Measurements from ENCODE around the gene MME. TPM values are rescaled to one million over a fixed set of nuclear protein-coding genes. Genes with fewer than 3 reads are reported as not detected.
"Not testable (repeated sequence)": the region's sequence is repeated elsewhere in the genome, so short reads cannot be mapped to it uniquely, and the experiment has no call there.

Gene MME
- total RNA-seq, 1 donor from 2014 or later: 11.5 TPM

DNA sequence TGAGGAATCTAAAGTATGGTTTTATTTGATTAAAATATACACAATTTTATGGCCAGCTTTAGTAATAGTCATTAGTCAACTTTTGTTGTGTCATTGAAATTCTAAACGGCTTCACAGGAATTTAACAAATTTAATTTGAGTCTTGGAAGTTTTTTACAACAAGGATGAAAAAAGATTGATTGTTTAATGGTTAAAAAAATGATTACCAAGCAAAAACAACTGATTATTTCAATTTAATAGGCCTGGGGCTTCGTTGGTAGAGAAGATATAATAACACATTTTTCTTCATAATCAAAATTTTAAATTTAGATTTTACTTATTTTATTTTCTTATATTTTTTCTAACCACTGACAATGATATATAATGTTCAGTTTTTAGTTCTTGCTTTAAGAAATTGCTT is 4.4 kb downstream of the MME start:
- no peak for DNase-seq

DNA sequence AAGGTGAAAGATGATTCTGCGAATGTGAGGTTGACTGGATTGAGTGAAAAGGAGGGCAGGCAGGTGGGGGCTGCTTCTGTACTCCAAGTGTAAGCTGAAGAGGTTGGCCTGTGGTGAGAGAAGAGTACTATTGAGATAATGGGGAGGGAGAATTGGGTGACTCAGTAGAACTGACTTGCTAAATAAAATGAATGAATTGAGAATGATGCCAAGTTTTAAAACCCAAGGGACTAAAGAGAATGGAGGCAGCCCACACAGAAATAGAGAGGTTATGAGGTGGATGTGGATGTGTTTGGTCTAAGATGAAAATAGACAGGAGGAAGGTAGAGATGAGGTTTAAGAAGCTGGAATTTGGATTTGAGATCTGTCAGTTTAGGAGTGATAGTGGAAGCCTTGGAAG is 5.9 kb downstream of the MME start:
- no peak for DNase-seq

DNA sequence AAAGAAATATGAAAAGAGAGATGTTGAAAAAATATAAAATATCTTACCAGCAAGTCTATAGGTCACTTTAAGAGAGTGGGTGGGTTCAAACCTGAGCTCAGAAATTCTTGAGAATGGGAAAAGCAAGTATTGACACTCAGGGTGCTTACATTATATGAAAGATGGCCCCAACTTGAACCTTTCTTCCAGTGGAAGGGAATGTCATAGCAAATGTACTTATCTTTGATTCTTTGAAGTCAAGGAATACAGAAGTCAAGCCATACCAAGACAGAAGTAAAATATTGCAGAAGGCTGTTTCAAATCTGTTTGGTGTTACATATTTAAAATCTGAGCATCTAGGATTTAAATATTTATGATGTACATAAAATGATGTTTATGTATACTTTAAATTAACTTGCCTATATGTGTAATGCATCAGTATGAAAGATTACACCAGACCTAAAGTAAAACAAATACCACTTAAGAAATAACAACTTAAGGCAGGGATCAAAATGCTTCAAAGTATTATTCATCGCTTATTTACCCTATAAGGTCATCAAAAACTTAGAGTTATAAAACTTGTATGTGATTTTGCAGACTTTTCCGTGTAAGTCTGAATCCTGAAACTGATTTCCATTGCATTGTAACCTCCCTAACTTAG is 8.7 kb downstream of the MME start:
- DNase-seq: no peak

DNA sequence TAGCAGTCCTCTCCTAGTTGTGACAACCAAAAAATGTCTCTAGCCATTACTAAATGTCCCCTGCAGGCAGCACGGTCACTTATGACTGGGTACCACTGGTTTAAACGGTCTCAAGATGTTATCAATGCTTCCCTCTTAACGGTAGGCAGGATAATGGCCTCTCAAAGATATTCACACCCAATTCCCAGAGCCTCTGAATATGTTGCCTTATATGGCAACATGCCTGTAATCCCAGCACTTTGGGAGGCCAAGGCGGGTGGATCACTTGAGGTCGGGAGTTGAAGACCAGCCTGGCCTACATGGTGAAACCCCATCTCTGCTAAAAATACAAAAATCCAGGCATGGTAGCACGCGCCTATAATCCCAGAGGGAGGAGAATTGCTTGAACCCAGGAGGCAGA is 9.4 kb downstream of the MME start:
- no peak for DNase-seq

DNA sequence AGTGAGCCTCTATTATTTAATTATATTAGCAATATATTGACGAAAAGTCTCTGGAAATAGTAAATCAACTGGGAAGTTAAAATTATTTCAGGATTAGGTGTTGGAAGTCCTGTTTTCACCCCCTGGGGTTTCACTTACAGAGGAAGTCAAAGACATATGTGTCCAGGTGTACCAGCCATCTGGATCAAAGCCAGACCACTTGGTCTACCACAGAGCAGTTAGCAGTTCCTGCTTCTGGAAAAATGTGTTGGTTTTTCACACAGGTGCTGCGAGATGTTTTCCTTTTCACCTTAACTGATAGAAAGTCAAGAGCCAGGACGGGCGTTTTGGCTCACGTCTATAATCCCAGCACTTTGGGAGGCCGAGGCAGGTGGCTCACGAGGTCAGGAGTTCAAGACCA is 13.1 kb downstream of the MME start:
- no peak for DNase-seq

DNA sequence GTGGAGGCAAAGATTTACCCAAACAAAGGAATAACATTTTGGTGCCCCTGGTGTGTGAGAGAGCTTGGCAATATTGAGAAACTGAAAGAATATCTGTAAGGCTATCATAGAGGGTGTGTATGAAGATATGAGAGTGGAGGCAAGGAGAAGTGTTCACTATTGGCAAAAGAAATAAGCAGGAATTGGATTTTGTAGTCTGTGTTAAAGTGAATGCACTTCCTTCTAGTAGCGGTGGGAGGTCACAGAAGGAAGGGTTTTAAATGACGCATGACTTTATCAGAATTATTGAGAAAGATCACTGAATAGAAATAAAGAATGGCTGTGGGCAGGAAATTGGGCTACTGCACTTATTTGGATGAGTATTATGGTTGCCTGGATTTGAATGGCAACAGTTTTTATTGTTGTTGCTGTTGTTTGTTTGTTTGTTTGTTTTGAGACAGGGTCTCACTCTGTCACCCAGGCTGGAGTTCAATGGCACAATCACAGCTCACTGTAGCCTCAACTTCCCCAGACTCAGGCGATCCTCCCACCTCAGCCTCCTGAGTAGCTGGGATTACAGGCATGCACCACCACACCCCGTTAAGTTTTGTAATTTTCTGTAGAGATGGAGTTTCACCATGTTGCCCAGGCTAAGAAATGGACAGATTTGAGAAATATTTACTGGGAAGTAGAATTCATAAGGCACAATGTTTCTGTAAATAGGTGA is 16.3 kb downstream of the MME start:
- DNase-seq: no peak

DNA sequence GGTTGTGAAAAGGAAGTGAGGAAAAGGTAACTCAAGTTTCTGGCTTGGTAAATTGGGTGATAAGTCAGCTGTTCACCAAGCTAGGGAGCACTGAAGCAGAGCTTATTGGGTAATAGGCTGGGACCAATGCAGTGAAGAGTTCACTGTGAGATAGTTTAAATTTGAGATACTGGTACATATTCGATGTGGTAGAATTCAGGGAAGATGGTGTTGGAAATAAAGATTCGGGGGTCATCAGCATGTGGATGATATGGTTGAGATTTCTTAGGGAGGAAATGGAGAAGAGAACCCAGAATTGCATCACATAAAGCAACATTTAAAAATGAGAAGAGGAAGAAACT is 16.9 kb downstream of the MME start:
- no peak for DNase-seq

DNA sequence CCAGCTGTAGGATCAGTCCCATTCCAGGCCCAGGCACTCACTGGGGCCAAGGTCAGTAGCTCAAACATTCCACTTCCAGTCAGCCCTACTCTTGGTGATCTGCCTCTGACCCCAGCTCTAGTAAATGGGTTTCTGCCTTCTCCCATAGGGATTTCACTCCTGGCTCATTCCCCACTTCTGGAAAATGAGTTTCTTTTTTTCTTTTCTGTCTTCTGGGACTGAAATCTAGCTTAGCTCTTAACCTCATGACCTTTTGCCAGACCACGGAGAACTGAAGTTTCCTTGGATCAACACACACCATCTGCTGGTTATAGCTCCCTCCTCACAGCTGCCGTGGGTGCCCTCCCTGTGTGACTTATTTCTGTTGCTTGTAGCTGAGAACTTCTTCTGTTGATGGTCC is 21.3 kb downstream of the MME start:
- no peak for DNase-seq

DNA sequence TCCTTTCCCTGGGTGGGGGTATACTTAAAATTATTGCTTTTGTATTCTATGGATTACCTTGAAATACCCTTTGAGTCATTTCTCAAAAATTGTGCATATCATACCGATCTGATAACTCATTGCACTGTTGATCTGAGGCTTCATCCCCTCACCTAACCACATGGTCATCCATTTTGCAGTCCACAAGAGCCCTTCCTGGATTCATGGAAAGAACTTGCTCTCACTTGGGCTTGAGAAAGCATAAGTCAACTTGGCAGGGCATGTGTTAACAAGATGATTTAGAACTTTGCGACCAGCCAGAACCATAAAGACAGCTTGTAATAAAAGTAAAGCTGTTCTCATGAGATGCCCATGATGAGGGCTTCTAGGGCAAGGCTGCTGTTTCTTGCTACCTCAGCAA is 22.2 kb downstream of the MME start:
- DNase-seq: no peak

DNA sequence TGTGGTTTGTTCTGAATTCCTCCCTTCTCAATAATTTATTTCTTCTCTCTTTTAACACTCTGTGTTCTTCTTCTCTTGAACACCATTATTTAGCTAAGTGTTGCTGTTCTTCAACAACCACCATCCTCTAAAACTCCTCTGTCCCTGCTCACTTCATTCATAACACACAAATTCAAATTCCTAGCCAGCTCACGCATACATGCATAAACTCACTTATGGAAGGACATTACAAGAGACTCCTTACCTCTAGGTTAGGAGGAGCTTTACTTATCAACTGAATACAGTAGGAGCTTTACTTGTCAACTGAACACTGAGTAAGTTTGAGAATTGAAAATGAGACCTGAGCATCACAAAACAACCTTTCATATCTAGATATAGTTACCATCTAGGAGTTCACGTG is 23.6 kb downstream of the MME start:
- no peak for DNase-seq

DNA sequence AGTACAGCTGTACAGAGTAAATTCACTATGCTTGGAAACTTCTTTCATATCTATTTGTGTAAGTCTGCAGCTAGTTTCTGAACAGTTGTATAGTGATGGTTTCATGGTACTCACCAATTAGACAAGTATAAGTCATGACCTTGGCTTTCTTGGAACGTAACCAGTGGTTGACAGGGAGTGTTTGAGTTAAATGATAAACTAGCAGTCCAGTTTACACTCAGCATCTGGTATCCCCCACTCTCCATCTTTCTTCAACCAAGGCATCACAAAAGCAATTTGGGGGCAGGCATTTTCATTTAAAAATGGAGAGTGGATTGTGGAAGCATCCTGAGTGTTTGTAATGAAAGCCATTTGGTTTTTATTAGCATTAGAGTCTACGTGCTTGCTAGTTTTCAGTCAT is 26.0 kb downstream of the MME start:
- DNase-seq: no peak

DNA sequence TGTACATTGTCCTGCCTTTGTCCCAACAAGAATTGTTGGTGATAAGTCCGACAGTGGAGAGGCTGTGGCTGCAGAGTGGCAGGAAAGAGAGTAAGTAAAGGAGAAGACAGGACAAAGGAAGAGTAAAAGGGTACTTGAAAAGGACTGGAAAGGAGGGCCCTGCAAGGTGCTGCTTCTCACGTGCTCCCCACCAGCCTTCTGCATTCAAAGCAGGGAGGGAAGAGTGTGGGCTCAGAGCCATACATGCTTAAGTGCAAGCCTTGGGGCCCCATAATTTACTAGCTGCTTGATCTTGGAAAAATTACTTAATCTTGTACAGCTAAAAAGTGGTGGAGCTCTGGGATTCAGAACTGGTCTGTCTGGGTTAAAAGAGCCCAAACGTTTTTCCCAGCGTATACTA is 29.9 kb downstream of the MME start:
- DNase-seq: no peak

DNA sequence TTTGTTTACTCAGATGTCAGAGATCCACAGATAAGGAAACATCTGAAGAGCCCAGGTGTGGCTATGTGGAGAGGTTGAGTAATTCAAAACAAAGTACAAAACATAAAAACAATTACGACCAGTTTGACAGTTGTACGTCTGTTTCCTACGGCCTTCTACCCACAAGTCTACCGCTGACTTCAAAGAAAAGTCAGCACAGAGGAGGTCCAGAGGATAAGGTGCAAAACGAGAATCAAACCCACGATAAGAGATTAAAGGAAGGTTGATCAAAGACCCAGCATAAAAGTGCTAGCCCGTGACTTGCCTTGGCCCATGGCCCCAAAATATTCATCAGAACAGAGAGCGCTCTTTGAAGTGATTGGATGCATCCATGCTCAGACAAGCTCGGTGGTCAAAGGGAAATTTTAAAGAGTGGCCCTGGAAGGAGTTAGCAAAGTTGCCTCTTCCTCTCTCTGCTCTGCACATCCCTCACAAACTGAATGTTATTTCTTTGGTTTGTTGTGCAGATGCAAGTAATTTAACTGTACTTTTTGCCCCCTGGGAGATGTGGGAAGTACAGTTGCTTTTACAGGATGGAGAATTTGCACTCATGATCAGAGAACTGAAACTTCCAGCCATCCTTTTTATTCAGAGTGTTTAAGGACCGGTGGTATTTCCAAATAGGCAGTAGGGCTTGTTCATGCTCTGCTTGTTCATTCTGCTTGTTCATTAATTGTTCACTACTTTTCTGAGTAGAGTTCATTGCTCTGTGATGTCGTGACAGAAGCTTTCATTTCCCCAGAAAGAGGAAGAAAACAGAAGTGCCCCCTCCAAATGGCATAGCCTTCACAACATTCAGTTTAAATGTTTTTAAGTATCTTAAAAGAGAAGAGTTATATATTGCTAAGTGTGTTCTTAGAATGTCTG is 31.1 kb downstream of the MME start:
- no peak for DNase-seq

DNA sequence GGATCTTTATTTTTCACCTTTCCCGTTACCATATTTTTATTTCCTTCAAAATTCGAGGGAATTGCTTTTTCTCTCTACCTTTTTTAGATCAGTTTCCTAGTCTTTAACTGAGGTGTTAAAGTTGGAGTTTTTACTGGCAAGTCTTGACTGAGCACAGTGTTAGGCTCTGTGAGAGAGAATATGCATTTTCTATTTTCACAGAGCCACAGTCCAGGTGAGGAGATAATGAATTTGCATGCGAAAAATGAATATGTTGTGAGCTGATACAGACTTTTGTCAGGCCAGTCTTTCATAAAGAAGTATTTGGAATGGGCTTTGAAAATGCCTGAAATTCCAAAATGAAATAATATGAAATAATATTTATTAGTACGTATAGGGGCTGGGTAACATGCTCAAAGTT is 31.9 kb downstream of the MME start:
- DNase-seq: no peak

DNA sequence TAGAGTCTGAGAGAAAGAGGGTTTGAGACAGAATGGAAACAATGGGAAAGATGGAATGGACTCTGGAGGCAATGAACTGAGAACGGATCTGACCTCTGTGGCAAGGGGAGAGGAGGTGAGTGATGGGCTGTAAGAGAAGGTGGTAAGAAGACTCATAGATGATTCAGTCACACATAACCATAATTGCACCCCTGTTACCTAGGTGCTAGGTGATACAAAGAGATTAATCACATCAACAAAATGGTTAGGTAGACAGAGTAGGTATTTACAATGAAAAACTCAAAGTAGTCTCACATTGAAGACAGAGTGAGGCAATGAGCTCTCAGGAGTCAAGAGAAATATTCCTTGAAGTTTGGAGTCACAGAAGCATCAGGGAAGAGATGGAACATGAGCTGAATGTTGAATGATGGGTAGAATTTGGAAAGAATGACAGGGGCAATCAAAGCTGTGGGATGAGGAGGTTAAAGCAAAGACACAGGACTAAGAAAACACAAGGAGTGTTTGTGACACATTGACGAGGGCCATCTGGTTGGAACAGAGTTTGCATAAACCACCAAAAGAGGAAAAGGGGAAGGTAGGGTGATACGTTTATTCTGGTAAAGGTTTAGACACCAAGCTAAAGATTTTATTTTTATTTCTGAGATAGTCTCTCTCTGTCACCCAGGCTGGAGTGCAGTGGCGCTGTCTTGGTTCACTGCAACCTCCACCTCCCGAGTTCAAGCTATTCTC is 32.7 kb downstream of the MME start:
- no peak for DNase-seq

DNA sequence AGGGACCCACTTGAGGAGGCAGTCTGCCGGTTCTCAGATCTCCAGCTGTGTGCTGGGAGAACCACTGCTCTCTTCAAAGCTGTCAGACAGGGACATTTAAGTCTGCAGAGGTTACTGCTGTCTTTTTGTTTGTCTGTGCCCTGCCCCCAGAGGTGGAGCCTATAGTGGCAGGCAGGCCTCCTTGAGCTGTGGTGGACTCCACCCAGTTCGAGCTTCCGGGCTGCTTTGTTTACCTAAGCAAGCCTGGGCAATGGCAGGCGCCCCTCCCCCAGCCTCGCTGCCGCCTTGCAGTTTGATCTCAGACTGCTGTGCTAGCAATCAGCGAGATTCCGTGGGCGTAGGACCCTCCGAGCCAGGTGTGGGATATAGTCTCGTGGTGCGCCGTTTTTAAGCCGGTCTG is 44.6 kb downstream of the MME start:
- not testable (repeated sequence) for DNase-seq

DNA sequence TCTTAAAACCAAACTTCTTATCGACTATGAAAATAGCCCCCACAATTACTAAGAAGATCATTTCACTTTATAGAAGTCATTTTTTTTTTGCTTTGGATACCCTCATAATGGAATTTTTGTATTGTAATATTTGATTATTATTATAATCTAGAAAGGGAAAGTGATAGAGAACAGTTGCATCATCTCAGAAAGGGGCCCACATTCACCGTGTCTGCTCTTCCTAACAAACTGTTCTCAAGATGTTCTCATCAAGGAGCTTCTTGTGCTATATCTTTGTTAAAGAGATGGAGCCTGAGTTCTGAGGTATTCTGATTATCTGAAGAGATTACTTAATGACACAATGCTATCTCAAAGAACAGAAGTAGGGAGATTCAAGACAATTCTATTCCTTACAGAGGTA is 49.3 kb downstream of the MME start:
- DNase-seq: no peak

DNA sequence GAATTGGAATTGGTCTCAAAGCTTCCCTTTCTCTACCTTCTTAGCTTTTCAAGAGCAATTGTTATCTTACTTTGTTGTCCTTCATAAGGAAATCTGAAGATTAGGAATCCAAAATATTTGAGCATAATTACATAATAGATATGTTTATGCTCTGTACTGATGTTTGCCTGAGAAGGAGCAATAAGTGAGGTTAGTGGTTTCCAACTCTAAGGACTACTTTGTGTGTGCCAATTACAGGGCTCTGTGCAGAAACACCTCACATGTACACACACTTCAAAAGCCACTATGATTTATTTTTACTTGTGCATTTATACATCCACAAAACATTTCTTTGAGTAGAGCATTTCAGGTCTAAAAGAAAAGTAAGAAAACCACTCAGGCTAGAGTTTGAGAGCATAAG is 49.9 kb downstream of the MME start:
- no peak for DNase-seq

DNA sequence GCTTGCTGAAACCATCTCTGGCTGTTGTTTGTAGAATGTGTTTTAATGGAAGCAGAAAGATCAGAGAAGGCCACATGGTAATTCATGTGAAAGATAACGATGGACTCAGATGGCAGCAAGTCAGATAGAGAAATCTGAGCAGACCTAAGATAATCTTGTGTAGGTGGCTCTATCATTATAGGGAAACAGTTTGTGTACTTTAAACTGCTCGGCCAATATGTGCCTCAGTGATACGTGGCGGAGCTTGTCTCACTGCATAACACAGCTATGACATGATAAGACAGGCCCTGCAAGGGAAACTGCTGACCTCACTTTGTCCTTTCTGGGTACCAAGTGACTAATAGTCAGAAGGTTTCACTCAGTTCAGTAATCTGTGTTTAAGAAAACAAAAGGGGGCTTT is 51.0 kb downstream of the MME start:
- peak; percentile 2 for DNase-seq

DNA sequence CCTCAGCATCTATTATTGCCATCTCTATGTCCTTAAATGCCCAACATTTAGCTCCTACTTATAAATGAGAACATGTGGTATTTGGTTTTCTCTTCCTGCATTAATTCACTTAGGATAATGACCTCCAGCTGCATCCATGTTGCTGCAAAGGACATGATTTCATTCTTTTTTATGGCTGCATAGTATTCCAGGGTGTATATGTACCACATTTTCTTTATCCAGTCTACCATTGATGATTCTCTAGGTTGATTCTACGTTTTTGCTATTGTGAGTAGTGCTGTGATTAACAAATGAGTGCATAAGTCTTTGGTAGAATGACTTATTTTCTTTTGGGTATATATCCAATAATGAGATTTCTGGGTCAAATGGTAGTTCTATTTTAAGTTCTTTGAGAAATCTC is 54.2 kb downstream of the MME start:
- not testable (repeated sequence) for DNase-seq

DNA sequence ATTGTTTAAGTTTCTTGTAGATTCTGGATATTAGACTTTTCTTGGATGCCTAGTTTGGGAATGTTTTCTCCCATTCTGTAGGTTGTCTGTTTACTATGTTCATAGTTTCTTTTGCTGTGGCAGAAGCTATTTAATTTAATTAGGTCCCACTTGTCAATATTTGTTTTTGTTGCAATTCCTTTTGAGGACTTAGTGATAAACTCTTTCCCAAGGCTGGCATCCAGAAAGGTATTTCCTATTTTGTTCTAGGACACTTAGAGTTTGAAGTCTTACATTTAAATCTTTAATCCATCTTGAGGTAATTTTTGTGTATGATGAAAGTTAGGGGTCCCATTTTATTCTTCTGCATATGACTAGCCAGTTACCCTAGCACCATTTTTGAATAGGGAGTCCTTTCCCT is 54.9 kb downstream of the MME start:
- no peak for DNase-seq

DNA sequence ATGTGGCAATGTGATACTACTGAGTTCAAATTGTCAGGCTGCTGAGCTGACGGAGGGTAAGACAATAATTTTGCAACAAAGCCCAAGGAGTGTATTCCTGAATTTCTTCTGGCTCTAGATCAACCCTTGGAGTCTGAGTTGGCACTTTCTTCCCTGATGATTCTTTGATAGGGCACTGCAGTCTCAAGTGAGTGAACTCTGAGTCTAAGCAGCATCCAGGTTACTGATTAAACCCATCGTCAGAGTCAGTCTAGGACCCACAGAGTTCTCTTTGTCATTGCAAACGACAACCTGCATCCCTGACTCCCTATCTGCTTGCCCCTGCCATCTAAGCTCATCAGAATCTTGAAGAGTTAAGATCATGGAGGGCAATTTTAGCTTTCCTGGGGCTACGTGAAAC is 58.6 kb downstream of the MME start:
- no peak for DNase-seq

DNA sequence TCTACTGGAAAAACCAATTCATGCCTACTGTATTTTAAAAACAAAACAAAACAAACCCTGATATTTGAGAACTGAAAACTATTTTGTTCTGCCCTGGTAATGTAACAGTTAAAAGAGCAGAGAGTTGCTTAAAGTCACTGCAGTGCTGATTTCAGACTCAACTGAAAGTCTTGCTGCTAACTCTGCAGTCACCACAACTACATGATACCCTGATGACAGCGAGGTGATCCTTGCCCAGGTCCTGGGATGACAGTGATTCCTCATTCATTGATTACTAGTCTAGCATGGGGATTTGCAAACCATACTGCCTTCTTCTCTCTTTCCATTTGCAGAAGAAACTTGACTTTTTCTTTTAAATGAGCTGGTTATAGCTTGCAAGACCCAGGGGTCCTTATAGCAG is 67.5 kb downstream of the MME start:
- no peak for DNase-seq

All from tongue (tissue), 2 donors.